PC-9 (cell line): ENCODE data around the gene CCDC150. TPM values are rescaled to one million over a fixed set of nuclear protein-coding genes. Genes with fewer than 3 reads are reported as not detected.

ENCODE experiments used
- Bru-seq: library from RNA; stranded (reverse); fragments of 400-500 nt; gene quantifications from one replicate; lab custom pipeline; 2021; lab: Mats Ljungman, UMichigan
- BruChase-seq, 2 experiments: library from RNA; stranded (reverse); fragments of 400-500 nt; gene quantifications; one replicate each; lab custom pipeline; 2021; lab: Mats Ljungman, UMichigan
- BruUV-seq: library from RNA; stranded (reverse); fragments of 400-500 nt; replicated peaks from 2 replicates; lab custom pipeline; 2021; lab: Mats Ljungman, UMichigan
- CTCF ChIA-PET: fragments of 300-600 bp; sonication (Branson Sonifier 250); formaldehyde crosslinking; loops from one replicate; lab custom pipeline; 2022; ENCODE audit warnings: antibody characterized with exemption; lab: Charles Lee
- POLR2A ChIA-PET: fragments of 300-600 bp; sonication (Branson Sonifier 250); formaldehyde crosslinking; loops from one replicate; lab custom pipeline; 2022; ENCODE audit warnings: antibody characterized with exemption; ENCODE audit not compliant: unreplicated experiment; lab: Charles Lee
- DNase-seq, 2 experiments: peaks; one replicate each; pipeline versions ENCODE4 v3.0.0 to v3.0.0-alpha.2; 2015 to 2022; ENCODE audit warnings: mixed read lengths in 1 of 2
- H2AFZ ChIP-seq: fragments of 200-600 bp; sonication (generic); 2 replicates; pipeline ENCODE4 v1.8.1; 2017; ENCODE audit warnings: antibody characterized with exemption
- H3F3A ChIP-seq: fragments of 200-600 bp; sonication (generic); 2 replicates; pipeline ENCODE4 v1.8.1; 2017; ENCODE audit warnings: antibody characterized with exemption, mild to moderate bottlenecking, low read depth; ENCODE audit not compliant: insufficient read depth
- H3K27ac ChIP-seq: fragments of 200-600 bp; sonication (generic); 2 replicates; pipeline ENCODE4 v1.6.1; 2016; ENCODE audit warnings: mixed run types
- H3K27me3 ChIP-seq: fragments of 200-600 bp; sonication (generic); 2 replicates; pipeline ENCODE4 v1.6.1; 2016; ENCODE audit warnings: low read depth, mixed run types; ENCODE audit not compliant: insufficient read depth
- H3K36me3 ChIP-seq: fragments of 200-600 bp; sonication (generic); 2 replicates; pipeline ENCODE4 v1.6.1; 2016; ENCODE audit warnings: low read depth, mixed run types
- H3K4me1 ChIP-seq: fragments of 200-600 bp; sonication (generic); replicated peaks from 2 replicates; pipeline ENCODE4 v1.6.1; 2016; ENCODE audit warnings: mixed run types; ENCODE audit not compliant: insufficient read depth
- H3K4me2 ChIP-seq: fragments of 200-600 bp; sonication (generic); 2 replicates; pipeline ENCODE4 v1.6.1; 2017; ENCODE audit warnings: mixed run types
- H3K4me3 ChIP-seq: fragments of 200-600 bp; sonication (generic); 2 replicates; pipeline ENCODE4 v1.6.1; 2016; ENCODE audit warnings: mixed run types
- H3K79me2 ChIP-seq: fragments of 200-600 bp; sonication (generic); 2 replicates; pipeline ENCODE4 v1.6.1; 2017; ENCODE audit warnings: low read depth, mixed run types
- H3K9me2 ChIP-seq: fragments of 200-600 bp; sonication (generic); 2 replicates; pipeline ENCODE4 v1.8.1; 2017; ENCODE audit warnings: mild to moderate bottlenecking; ENCODE audit not compliant: insufficient read depth
- H3K9me3 ChIP-seq: fragments of 200-600 bp; sonication (generic); 2 replicates; pipeline ENCODE4 v1.8.1; 2016; ENCODE audit warnings: low read depth; ENCODE audit not compliant: insufficient read depth
- H4K20me1 ChIP-seq: fragments of 200-600 bp; sonication (generic); 2 replicates; pipeline ENCODE4 v1.8.1; 2017; ENCODE audit not compliant: insufficient read depth
- CTCF ChIP-seq: fragments of 200-600 bp; sonication (generic); conservative IDR thresholded peaks from 2 replicates; pipeline ENCODE4 v1.6.1; 2017; ENCODE audit warnings: mixed run types, antibody characterized with exemption, mild to moderate bottlenecking, moderate library complexity
- EZH2 ChIP-seq: fragments of 200-600 bp; sonication (generic); IDR thresholded peaks from 2 replicates; pipeline ENCODE4 v1.8.0; 2017; ENCODE audit warnings: antibody characterized with exemption, low read depth
- intact Hi-C: fragments of 100-400 bp; cut with micrococcal nuclease; formaldehyde crosslinking; loops from one replicate; pipeline ENCODE4 v1.10.0; 2022; ENCODE audit not compliant: unreplicated experiment
- long read RNA-seq: library from polyadenylated mRNA; stranded (forward); transcript quantifications from one replicate; pipeline ENCODE4 v2.0.0, GENCODE V29; 2022
- total RNA-seq: library from RNA; stranded (reverse); gene quantifications from 2 replicates; pipeline ENCODE4 v1.2.3, GENCODE V29; 2021

The CCDC150 gene
- total RNA-seq (9.8 and 17.8 TPM in 2 replicates), Bru-seq, nascent RNA (percentile 62 among the genes with signal in this experiment), BruChase-seq, experiment 1, labeled RNA remaining after a 2-hour chase (percentile 62 among the genes with signal in this experiment), BruChase-seq, experiment 2, labeled RNA remaining after a 6-hour chase (percentile 53 among the genes with signal in this experiment)
- long read RNA-seq, partial matches to known transcripts = 0 of 1 reads
- long read RNA-seq, other reads (novel, unspliced or antisense) = 1 of 1 reads

GRCh38 chr2:196639180-196640030, at the start of gene CCDC150:
Gene CCDC150, plus strand, starts transcription at chr2:196639715. Its CDS starts 52 bp downstream, at chr2:196639767.
- ChIA-PET POLR2A (no interaction called here), CTCF (interaction anchor here (0.5 to 0.6 kb wide), 2 partner anchors 54 to 341 kb away, joined by 3 to 5 read pairs; no protein-coding TSS in a partner anchor)
- Histone ChIP-seq H3K36me3 (no peaks in the 10 kb centered on the region), H3K27me3 (no peaks in the 10 kb centered on the region), H4K20me1 (no peaks in the 10 kb centered on the region), H3K4me2 (peak within 1 kb of the TSS; percentile 81), H3K4me3 (peak within 1 kb of the TSS; percentile 91), H3K79me2 (0 out of 2 replicates have a peak, but pooled peaks cover 9% of the 10 kb centered on the region), H2AFZ (peak within 1 kb of the TSS; percentile 91), H3K9me2 (no peaks in the 10 kb centered on the region), H3F3A (no peaks in the 10 kb centered on the region), H3K27ac (no peak within 1 kb of the TSS), H3K4me1 (peaks cover 8% of the 10 kb centered on the region), H3K9me3 (no peaks in the 10 kb centered on the region)
- intact Hi-C loops = loop anchor here (2.0 kb wide), 1 partner anchor 47 kb away; the partner anchor contains the start of gene HECW2
- BruUV-seq = no TSS peak
- TF ChIP-seq CTCF (no peak; the same call in 1 of the 2 replicates), EZH2 (no peak)
- DNase-seq = peak; percentile 81 to 90

- DNase-seq = peak in 1 of 2 experiments; percentile 3
- no peak overlapping the region for H3K4me2 ChIP-seq
- H3K36me3 ChIP-seq = no peaks in the 10 kb centered on the region
- TF ChIP-seq CTCF (no peak), EZH2 (no peak)
- no peaks in the 10 kb centered on the region for H3F3A ChIP-seq
- ChIA-PET CTCF (no interaction called here), POLR2A (no interaction called here)
- no peak overlapping the region for H2AFZ ChIP-seq
- H3K27me3 ChIP-seq = peaks cover 19% of the 10 kb centered on the region; the same call in 1 of the 2 replicates
- no peaks in the 10 kb centered on the region for H3K79me2 ChIP-seq
- no peaks in the 10 kb centered on the region for H4K20me1 ChIP-seq
- H3K9me3 ChIP-seq = no peaks in the 10 kb centered on the region
- no TSS peak for BruUV-seq
- intact Hi-C loops = no loop called here
- H3K4me3 ChIP-seq = no peak overlapping the region
- H3K27ac ChIP-seq = no peak overlapping the region
- H3K4me1 ChIP-seq = no peaks in the 10 kb centered on the region
- no peaks in the 10 kb centered on the region for H3K9me2 ChIP-seq
Measured at GRCh38 chr2:196590286-196590685, 49.2 kb upstream of the CCDC150 start.

GRCh38 chr2:196591004-196591403, 48.5 kb upstream of the CCDC150 start:
- Histone ChIP-seq H3K4me1 (no peaks in the 10 kb centered on the region), H3K36me3 (no peaks in the 10 kb centered on the region), H3F3A (no peaks in the 10 kb centered on the region), H3K79me2 (no peaks in the 10 kb centered on the region), H3K27ac (no peak overlapping the region), H3K4me2 (no peak overlapping the region), H2AFZ (no peak overlapping the region), H4K20me1 (no peaks in the 10 kb centered on the region), H3K27me3 (peaks cover 19% of the 10 kb centered on the region; the same call in 1 of the 2 replicates), H3K9me2 (no peaks in the 10 kb centered on the region), H3K9me3 (no peaks in the 10 kb centered on the region), H3K4me3 (no peak overlapping the region)
- no peak for DNase-seq
- CTCF ChIA-PET = no interaction called here
- TF ChIP-seq CTCF (no peak), EZH2 (no peak)
- POLR2A ChIA-PET = interaction anchor here (0.6 kb wide), 1 partner anchor 209 kb away, joined by 4 read pairs; the partner anchor contains the start of gene GTF3C3
- no TSS peak for BruUV-seq
- intact Hi-C loops = no loop called here
